GM19351 (cell line): ENCODE results near the gene ATF1.
"Not testable (repeated sequence)": the region's sequence is repeated elsewhere in the genome, so short reads cannot be mapped to it uniquely, and the experiment has no call there.

Source experiments
- ATAC-seq: cut with Tn5 transposase; IDR thresholded peaks from one replicate; pipeline ENCODE4 v1.9.1; 2021; ENCODE audit warnings: mild to moderate bottlenecking, moderate library complexity; ENCODE audit not compliant: unreplicated experiment

Gene ATF1

DNA sequence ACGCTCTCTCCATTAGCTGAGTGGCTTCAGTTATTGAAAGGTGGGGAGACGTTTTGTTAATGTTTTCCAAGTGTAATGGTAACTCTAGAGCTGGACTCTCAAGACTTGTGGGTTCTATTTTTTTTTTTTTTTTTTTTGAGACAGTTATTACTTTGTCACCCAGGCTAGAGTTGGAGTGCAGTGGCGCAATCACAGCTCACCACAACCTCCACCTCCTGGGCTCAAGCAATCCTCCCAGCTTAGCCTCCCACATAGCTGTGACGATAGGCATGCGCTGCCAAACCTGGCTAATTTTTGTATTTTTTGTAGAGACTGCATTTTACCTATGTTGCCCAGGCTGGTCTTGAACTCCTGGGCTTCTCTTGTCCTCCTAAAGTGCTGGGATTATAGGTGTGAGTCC is 26.2 kb downstream of the ATF1 start:
- no peak for ATAC-seq

DNA sequence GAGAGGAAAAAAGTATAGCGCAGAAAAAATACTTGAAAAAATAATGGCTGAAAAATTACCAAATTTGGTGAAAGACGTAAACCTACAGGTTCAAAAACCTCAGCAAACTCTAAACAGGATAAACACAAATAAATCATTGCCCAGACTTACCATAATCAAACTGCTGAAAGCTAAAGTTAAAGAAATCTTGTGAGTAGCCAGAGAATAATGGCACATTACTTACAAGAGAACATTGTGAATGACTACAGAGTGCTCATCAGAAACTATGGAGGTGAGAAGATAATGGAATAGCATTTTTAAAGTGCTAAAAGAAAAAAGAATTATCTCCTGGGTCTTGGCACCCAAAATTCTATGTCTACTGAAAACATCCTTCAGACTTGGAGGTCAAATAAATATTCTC is 36.0 kb downstream of the ATF1 start:
- no peak for ATAC-seq

DNA sequence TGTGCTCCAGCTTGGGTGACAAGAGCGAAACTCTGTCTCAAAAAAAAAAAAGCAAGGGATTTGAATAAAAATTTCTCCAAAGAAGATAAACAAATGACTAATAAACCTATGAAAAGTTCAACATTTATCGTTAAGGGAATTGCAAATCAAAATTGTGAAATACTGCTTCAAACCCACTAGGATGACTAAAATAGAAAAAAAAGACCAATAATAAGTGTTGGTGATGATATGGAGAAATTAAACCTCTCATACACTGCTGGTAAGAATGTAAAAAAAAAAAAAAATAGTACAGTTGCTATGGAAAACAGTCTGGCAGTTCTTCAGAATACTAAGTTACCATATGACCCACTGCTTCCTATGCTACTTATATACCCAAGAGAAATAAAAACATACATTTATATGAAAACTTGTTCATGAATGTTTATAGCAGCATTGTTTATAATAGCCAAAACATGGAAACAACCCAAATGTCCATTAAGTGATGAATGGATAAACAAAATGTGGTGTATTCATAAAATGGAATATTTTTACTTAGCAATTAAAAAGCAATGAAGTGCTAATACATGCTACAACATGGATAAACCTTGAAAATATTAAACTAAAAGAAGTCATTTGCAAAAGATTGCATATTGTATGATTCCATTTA is 39.5 kb downstream of the ATF1 start:
- no peak for ATAC-seq

DNA sequence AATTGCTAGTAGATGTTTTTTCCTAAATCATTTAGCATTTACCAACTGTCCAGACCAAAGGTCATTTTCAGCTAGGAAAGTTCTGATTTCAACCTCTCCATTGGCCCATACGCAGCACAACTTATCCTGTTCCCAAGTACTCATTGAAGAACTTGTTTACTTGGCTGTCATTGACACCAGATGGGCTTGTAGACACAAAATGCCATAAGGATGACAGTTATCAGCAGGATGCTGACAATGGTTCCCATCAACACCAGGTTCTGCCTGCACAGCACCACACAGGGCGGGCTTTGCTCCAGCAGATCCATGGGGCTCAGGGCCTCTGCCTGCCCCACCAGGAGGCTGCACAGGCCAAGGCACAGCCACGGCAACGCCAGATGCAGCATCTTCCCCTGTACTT is 42.3 kb downstream of the ATF1 start:
- ATAC-seq = no peak

DNA sequence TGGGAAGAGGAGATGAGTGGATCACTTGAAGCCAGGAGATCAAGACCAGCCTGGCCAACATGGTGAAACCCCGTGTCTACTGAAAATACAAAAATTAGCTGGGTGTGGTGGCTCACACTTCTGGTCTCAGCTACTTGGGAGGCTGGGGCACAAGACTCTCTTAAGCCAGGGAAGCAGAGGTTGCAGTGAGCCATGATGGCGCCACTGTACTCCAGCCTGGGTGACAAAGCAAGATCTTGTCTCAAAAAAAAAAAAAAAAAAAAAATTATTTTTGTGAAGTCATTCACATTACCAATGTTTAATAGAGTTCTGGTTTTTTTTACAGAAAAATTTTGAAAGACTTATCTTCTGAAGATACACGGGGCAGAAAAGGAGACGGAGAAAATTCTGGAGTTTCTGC is 45.2 kb downstream of the ATF1 start:
- ATAC-seq = not testable (repeated sequence)

DNA sequence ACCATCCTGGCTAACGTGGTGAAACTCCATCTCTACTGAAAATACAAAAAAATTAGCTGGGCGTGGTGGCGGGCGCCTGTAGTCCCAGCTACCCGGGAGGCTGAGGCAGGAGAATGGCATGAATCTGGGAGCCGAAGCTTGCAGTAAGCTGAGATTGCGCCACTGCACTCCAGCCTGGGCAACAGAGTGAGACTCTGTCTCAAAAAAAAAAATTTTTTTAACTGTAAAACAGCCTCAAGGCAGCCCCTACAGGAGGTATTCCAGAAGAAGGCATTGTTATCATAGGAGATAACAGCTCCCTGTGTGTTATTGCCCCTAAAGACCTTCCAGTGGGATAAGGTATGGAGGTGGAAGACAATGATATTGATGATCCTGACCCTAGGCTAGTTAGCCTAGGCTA is 51.0 kb downstream of the ATF1 start:
- ATAC-seq = not testable (repeated sequence)

DNA sequence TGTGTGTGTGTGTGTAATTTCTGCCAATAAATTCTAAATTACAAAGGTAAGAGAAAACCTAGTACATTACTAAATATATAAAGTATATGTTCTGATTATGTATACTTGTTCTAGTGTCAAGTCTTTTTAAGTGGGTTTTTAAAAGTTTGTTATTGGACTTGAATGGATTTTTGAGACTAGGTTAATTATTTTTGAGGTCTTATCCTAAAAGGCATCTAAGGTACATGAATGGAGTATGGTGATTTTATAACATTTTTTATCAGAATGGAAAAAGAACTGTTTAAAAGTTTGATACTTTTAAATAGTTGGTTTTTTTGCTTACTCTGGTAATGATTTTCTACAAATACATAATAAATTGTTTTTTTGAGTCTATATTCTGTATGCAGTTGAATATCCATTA is 56.3 kb downstream of the ATF1 start:
- ATAC-seq = no peak

DNA sequence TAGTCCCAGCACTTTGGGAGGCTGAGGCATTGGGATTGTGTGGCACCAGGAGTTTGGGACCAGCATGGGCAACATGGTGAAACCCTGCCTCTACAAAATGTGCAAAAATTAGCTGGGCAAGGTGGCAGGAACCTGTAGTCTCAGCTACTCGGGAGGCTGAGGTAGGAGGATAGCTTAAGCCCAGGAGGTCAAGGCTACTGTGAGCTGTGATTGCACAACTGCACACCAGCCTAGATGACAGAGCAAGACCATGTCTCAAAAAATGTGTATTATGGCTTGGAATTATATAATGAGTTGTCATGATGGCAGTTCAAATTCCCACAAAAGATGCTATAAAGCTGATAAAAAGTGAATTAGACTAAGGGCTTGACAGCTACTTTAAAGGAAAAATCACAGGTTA is 58.2 kb downstream of the ATF1 start:
- no peak for ATAC-seq

DNA sequence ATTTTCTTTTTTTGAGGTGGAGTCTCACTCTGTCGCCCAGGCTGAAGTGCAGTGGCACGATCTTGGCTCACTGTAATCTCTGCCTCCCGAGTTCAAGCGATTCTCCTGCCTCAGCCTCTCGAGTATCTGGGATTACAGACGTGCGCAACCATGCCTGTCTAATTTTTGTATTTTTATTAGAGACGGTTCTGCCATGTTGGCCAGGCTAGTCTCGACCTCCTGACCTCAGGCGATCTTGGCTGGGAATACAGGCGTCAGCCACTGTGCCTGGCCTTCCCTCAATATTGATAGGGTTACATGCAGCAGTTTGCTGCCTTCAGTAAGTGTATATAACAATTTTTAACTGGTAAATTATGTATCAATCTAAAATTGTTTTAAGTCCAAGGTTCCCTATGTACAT is 59.8 kb downstream of the ATF1 start:
- ATAC-seq = not testable (repeated sequence)

DNA sequence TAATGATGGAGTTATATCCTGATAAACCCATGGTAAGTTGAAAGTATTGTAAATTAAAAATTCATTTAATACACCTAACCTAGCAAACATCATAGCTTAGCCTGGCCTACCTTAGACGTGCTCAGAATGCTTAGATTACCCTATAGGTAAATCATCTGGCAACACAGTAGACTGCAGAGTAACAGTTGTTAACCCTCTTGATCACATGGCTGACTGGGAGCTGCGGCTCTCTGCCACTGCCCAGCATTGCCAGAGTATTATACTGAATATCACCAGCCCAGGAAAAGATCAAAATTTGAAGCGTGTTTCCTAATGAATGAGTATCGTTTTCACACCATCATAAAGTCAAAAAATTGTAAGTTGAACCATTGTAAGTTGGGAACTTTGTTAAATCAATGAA is 61.0 kb downstream of the ATF1 start:
- no peak for ATAC-seq

DNA sequence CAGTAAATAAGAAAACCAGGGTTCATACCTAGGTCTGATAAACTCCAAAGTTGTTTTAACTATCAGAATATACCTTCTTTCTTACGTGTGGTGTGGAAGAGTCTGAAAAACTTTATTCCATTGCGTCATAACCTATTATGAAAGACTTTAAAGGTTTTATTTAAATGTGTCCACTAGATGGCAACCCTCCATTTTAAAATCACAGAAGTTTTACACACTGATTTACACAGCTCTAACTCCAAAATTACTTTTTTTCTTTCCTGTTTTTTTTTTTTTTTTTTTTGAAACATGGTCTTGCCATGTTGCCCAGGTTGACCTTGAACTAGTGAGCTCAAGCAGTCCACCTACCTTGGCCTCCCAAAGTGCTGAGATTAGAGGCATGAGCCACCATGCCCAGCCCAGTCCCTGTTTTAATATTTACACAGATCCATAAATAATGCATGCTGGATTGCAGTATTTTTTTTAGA is 61.5 kb downstream of the ATF1 start:
- ATAC-seq = no peak

DNA sequence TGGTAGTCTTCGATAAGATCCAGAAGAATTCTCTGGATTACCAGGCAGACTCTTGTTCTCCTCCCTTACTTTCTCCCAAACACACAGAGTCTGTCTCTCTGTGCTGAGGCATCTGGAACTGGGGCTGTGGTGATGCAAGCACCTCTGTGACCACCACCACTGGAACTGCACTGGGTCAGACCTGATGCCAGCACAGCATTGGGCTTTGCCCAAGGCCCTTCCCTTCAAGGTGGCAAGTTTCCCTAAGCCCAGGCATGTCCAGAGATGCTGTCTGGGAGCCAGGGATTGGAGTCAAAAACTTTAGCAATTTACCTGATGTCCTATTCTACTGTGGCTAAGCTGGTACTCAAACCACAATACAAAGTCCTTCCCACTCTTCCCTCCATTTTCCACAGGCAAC is 64.2 kb downstream of the ATF1 start:
- no peak for ATAC-seq

DNA sequence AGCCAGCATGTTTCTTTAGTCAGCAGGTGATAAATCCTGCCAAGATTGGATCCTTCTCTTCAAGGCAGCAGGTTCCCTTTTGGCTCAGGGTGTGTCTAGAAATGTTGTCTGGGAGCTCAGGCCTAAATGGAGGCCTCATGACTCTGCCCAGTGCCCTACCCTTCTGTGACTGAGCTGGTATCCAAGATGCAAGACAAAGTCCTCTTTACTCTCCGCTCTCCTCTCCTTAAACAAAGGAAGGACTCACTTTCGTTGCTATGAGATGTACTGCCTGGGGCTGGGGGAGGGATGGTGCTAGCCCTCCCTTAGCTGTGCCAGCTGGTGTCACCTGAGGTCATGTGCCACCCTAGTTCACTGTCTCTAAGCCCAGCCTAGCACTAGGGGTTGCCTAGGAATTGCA is 65.0 kb downstream of the ATF1 start:
- ATAC-seq = no peak

DNA sequence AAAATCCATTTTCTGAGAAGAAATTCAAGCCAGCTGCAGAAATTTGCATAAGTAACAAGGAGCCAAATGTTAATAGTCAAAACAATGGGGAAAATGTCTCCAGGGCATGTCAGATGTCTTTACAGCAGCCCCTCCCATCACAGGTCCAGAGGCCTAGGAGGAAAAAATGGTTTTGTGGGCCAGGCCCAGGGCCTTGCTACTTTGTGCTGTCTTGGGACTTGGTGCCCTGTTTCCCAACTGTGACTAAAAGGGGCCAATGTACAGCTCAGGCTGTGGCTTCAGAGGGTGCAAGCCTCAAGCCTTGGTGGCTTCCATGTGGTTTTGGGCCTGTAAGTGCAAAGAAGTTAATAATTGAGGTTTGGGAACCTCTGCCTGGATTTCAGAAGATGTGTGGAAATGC is 69.9 kb downstream of the ATF1 start:
- ATAC-seq = not testable (repeated sequence)

DNA sequence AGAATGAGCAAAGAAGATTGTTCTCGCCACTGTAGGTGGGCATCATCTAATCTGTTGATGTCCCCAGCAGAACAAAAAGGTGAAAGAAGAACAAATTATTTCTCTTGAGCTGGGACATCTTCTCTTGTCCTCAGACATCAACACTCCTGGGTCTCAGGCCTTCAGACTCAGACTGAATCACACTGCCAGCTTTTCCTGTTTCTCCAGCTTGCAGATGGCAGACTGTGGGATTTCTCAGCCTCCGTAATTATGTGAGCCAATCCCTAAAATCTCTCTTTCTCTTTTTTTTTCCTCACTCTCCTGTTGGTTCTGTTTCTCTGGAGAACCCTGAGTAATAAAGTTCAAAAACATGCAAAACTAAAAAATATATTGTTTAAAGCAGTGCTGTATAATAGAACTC is 75.1 kb downstream of the ATF1 start:
- no peak for ATAC-seq

DNA sequence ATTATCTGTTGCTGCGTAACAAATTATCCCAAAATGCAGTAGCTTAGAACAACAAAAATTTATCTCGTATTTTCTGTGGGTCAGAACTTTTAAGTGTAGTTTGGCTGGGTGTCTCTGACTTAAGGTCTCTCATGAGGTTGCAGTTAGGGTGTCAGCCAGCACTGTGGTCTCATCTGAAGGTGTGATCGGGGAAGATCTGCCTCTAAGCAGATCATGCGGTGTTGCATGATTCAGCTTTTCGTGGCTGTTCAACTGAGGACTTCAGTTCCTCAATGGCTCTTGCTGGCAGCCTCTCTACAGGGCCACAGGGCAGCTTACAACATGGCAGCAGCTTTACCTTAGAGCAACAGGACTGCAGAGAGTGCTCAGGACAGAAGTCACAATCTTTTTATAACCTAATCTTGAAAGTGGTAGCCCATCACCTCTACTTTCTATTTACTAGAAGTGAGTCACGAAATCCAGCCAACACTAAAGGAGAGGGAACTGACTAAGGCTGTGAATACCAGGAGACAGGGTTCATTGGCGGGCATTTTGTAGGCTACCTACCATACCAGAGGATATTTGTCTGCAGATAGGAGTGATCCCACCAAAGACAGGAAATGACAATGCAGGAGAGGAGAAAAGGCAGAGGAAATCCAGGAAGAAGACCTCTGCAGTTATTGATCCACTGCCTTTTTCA is 77.0 kb downstream of the ATF1 start:
- no peak for ATAC-seq

DNA sequence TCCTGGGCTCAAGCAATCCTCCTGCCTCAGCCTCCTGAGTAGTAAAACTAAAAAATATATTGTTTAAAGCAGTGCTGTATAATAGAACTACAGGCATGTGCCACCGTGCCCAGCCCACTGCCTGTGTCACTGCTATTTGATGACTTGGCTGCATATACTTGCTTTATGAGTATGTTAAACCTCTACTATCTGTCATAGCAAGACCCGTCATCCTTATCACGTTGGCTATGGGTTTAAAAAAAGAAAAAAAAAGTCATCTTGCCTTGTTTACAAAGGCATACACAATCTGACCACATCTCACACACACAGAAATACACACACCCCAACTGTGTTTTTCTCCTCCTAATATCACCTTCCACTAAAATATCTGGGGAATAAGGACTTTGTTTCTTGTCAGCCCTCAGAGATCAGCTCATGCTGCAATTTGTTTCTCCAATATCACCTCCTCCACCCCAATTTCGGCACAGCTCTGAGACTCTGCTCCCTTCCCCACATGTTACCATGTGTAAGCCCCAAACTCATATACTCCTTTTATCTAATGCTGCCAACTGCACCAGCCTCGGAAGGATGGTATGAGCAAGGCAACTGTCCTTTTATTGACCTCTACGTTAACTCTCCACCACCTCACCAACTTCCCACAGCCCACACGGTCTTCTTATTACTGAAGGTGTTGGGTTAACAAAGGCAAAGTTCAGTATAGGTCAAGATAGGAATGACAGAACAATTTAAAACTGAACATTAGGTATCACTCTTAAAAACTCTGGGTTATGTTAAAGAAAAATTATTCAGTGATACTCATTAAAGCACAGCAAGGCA is 78.0 kb downstream of the ATF1 start:
- no peak for ATAC-seq

DNA sequence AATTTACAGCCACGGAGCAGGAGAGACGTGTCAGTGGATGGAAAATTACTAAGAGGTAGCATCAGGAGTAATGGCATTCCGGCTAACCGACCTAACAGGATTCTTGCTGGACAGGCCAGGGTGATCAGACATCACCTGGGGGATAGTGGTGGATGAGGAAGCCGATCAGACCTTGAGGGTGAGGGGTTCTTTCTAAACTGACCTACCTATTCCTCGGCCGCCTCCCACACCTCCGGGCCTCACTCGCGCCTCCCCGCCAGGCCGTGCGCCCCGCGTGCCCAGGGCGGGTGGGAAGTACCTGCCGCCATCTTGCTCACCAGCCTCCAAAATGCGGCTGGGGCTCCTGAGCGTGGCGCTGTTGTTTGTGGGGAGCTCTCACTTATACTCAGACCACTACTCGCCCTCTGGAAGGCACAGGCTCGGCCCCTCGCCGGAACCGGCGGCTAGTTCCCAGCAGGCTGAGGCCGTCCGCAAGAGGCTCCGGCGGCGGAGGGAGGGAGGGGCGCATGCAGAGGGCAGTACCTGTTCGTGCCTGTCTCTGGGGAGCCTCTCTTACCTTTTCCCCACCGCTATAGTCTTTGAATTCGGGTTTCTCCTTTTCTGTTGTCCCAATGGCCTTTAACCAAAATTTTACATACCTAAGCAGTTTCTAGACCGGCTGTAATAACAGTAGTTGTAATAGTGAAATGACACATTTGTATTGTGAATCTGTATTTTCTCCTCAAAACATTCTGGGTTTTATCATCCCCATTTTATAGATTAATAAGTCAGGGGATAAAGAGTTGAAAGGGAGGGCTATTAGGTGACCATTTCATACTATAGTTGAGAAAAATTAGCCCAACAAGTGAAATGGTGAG is 79.0 kb downstream of the ATF1 start, which contains the start of gene TMPRSS12:
TSS of gene TMPRSS12 (plus strand) at position 290 of the 857 bp plus-strand sequence. CDS start at position 329, 39 bp downstream.
- no peak for ATAC-seq

DNA sequence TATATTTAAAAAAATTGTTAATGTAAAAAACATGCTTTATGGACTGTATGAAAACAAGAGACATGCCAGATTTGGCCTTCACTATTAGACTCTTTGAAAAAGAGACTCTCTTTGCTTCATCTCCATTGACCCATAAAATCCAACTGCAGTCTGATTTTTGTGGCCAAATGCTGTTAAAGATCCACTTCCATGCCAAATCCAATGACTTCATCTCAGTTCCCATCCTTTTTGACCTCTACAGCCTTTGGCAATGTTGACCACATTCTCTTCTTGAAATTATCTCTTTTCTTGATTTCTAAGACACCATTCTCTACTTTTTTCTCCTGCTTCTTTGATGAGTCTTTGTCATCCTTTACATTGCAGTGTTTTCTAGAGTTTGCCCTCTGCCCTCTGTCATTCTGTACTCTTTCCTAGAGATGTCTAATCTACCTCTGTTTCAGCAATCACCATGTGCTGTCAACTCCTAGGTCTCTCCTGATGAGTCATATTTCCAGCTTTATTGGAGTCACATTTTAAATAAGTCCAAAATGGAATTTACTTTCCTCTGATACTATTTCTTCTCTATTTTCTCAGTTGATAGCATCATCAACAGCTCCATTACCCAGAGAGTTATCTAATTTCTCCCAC is 81.2 kb downstream of the ATF1 start:
- ATAC-seq = no peak

DNA sequence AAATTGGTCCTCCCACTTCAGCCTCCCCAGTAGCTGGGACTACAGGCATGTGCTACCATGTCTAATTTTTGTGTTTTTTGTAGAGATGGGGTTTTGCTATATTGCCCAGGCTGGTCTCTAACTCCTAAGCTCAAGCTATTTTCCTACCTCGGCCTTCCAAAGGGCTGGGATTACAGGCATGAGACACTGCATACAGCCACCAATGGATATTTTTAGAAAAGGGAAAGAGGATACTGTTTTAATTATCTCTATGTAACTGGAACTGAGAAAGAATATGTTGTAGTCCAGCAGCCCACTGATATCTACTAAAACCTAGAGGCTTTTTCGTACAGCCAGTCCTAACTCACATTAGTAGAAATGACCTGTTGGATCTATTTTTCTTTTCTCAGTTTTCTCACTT is 85.1 kb downstream of the ATF1 start:
- ATAC-seq = no peak
